Medulla oblongata (tissue), 1 donor: ENCODE data around the gene SIRT2.

Experiments used
- DNase-seq: peaks from one replicate; pipeline ENCODE4 v3.0.0-alpha.2; 2015; ENCODE audit errors: extremely low spot score

SIRT2 gene

DNA sequence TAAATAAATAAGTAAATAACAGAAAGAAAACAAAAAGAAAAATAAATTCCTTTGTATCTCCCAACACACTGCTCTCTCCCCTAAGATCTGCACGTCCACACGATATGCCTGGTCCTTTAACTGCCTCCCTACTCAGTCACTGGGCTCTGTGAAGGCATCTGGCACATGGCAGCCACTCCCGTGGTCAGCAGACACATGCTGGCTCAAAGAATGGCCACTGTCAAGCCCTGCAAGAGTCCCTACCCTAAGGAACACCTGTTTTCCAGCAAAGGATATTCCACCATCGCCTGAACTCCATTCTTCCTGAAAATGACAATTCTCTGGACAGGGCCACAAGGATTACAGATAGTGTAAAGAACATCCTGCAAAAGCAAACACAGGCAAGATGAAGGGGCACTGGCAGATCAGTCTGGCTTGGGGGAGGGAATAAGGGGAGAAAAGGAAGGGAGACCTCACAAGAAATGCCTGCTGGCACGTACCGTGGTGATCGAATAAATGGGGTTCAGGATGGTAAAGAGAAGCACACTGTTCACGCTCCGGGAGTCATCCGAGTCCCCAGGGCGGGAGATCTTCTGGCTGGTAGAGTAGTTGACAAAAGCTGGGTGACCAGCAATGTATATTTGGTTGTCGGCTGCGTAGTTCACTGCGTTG is 53.9 kb downstream of the SIRT2 start:
- no peak for DNase-seq

DNA sequence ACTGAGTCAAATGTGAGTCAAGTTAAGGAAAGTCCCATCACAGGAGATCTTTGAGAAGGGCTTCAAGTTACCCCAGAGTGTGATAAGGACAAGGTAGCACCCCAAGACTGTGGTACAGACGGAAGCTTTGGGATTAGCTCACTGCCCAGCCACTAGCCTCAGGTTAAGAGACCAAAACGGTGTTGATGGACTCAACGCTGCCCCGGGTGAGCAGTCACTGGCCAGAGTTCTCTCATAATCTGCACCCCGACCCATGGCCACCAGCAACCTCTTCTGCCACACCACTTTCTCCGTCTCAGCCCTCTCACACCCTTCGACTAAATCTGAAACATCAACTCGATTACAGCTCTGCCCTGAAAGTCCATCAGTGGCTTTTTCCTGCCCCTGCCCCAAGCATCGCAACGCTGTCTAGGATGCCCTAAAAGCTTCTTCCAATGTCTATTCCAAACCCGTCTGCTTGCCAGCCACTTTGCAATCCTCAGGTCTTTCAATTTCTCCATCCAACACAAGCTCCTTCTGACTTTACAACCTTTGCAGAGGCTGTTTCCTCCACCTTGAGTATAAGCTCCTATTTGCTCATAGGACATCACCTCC is 55.2 kb downstream of the SIRT2 start:
- DNase-seq: no peak

DNA sequence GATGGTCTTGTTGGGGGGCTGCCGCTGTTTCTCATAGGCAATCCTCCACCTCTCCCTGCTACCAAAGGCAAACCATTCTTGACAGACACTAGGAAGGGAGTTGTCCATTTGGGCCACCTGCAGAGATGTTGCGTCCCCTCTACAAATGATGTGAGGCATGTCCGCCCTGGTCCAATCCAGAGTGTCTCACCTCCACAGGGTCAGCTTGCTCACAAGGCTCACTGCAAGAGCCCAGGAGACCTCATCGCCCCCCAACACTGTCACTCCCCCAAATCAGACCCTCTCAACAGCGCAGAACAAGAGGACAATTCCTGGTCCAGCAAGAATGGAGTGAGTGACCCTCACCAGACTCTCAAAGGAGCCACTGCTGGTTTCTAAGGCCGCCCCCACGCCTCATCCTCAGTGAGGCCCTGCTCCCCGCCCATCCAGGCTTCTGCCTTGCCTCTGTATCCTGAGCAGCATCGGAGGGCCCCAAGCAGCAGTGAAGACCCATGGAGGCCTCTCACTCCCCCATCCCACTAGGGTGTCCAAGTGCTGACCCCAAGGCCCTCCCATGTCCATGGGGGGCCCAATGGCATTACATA is 56.2 kb downstream of the SIRT2 start:
- no peak for DNase-seq

DNA sequence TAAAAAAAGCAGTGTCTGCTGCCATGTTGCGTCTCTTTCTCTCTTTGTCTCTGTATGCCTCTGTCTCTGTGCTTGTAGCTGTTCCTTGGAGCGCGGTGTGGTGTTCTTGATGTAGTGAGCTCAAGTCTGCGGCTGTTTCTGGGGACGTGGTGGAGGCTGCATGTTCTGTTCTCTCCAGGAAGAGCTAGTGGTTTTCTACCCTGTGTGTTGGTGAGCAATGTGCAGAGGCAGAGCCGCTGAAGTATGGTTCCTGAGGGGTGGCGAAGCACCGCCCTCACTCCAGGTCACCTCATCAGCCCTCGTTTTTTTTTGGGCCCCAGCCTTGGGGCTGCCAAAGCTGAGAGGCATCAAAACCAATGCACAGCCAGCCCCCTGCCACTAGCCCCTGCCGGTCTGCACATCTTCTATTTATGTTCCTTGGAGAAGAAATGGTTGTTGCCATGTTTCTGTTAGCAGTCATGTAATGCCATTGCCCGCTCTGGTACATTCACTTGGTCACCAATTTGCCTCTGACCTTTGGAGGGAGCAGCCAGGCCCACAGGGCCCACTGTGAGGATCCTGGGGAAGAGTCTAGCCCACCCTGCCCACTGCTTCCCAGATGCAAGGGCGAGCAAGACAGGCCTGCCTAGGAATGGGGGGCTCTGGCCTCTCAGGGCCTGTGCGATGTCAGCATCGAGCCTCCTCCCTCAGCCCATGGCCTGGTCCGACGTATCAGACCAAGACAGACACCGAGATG is 56.8 kb downstream of the SIRT2 start:
- DNase-seq: no peak

DNA sequence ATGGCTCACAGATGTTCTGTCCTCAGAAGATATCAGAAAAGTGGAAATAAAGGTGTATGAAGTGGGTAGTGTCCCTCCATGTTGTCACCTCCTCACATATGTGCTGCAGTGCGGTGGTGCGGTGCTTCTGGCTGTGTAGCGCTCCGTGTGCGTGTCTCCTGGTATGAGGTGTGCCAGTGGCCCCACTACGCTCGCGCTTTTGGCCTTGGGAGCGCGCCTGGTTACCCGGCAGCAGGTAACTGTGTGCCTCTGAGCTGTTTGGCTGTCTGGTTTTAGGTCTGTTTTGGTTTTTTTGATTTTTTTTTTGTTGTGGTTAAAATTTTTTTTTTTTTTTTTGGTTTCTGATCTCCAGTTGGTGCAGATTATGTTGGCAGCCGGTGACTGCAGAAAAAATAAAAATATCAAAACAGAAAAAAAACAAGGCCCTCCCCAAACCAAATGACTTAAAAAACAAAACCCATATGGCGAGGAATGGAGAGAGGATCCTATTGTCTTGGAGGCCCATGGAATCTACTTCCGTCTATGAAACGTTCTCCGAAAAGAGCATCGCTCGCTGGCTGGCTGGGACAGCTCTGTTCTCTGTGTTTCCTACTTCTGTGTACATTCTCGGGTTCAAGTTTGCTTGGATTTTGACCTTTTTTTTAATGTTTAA is 57.5 kb downstream of the SIRT2 start:
- DNase-seq: no peak

DNA sequence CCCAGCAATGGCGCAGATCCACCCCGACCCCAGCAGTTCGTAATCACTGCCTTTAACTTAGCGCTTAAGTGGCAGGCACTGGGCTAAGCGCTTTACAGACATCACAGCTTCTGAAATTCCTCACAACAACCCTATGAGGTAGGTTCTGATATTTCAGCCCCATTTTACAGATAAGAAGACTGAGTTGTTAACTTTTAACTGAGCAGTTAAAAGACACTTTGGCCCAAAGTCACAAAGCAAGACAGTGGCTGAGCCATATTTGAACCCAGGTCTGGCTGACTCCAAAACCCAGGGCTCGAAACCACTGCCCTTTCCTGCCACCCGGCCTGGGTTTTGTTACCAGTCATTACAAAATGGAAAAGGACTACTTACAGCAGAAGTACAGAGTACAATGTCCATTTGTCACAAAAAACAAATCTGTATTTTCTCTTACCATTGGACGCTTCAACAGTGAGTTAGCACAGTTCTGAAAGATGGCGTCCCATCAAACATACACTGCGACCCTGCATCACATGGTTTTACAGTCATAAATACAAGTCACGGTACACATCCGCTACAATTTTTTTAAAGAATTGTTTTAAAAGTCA is 58.1 kb downstream of the SIRT2 start:
- no peak for DNase-seq

DNA sequence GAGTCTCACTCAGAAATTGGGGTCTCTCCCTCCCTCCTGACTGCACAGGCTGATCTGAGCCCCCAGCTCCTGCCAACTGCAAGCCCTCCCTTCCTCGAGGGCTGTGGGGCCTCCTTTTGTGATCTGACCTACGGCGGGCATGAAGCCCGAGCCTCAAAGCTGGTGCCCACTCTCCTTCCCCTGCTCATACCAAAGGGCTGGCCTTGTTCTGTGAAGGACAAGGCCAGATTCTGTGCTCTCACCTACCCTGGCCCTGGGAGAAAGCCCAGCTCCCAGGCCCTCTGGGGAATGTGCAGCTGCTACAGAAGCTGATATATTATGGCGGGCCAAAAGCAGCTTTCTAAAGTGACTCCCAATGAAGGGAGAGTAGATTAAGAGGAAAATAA is 58.8 kb downstream of the SIRT2 start:
- no peak for DNase-seq

DNA sequence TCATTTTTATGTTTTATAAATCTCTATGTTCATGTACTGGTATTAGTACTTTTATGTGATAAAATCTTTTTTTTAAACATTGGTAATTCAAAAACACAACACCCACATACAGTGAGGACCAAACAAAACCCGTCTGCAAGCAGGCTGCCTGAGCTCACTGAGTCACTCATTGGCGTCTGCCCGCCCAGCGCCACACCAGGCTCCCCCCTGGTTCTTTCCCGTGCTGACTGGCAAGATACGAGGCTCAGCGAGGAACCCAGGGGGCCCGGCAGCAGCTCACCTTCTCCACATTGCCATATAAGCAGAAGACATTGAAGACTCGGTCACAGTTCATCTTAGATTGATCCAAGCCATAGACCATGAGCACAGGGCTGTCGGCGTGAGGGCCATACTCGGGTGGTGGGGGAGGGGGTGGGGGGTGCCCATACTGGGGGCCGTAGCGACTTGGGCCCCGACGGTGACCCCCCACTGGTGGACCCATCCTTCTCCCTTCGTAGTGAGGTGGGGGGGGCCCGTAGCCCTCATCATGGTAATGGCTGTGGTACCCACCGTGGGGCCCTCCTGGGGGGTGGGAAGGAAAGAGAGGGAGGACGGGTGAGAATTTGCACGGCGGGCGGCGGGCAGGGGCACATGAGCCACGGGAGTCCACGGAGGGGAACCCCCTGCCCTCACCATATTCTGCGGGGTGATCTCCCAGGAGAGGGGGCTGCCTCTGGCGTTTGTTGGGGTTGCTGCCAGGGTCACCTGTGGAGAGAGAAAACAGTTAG is 59.4 kb downstream of the SIRT2 start:
- no peak for DNase-seq

DNA sequence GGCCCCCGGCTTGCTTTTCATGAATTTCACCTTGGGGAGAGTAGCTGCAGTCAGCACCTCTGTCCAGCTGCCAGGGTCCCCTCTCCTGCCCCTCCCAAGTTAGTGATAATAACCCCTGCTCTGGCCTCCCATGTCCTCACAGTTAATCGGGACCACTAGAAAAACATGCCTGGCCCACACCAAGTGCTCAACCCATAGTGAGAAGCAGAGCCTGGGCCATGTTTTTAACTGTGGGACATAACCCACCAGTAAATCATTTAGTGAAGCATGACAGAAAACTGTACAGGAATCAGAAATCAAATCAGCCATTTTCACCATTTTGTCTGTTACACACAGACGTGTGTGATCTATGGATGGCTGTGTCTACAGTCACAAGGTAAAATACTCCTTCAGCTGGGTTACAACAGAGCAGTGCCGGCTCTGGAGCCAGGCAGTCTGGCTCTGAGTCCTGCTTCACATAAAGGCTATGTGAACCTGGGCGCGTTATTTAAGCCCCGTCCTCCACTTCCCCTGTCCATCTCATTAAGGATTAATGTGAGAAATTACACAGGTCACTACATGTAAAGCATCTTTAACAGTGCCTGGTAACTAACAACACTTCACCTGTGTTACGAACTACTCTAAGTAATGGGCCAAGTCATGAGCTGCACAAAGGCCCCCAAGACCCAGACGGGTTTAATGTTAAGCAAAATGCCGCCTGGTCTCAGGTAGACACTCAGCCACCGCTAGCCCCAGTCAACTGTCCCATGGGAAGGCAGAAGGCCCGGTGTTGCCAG is 60.2 kb downstream of the SIRT2 start:
- no peak for DNase-seq

DNA sequence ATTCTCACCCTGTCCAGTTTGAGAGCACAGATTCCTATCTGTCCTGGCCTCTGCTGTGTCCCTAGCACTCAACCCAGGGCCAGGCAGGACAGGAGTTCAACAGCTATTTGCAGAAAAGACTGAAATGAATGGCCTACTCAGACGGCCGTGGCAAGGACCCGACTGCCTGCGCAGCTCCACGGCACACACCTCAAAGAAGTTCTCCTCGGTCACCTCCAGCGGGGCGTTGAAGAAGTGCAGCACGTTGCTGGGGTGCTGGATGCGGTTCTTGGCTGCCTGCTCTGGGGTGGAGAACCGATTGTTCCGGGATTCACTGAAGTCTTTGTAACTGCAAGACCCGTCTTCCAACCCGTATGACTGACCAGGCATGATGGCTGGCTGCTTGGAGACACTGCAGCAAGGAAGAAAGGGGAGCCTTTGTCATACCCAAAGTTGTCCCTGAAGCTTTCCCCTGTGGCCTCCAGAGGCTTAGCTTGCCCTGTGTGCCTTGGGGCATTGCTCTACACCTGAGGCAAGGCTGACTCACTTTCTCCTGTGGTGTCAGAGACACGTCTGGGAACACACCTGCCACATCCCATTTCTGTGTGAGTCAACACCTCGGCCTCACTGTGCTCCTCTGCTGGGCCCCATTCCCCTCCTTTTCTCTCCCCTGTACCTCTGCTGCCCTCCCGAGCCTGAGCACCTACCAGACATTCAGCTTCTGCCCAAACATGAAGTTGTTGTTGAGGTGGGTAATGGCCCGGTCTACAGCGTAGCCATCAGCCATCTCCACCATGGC is 61.0 kb downstream of the SIRT2 start:
- DNase-seq: no peak

DNA sequence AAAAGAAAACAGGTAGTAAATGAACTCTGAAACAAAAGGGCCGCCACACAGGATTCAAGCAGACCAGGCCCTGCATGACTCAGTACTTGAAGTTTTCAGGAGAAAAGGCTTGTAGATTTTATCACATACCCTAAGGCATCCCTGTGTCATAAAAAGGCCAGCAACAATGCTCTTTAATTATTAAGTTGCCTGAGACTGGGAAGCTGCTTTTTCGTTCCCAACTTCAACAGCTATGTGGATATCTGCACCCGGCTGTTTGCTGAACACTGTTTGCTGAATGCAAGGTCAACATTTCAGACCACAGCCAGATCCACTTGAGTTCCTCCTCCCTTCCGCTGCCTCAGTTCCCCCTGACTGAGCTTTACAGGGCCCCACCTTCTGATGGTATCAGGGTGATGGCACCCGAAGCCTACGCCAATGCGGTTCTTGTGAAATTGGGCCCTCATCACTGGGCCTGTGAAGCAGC is 61.7 kb downstream of the SIRT2 start:
- DNase-seq: no peak

DNA sequence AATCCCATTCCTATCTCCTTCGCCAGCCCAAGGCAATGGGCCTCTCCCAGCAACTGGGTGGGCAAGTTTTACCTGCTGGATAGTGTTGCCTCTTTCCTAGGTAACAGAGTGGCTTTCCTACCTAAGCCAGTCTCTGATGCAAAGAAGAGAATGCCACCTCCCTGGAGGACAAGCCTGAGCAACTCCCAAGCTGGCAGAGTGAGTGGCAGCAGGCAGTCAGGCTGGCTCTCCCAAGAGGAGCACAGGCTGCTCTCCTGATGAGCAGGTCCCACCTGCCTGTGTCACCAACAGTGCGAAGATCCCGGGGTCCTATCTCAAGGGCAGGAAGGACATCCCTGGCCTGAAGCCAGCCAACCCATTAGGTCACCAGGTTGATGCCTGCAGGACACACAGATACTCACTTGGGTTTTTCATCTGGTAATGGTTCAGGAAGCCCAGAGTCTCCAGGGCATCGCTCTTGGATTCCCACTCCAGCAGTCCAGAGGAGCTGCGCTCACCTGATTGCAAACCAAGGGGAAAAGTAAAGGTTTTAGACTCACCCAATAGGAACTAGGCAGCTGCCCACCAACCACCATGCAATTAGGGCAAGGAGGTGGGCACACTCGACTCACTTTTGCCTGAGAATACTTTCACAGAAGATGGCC is 62.3 kb downstream of the SIRT2 start:
- no peak for DNase-seq

DNA sequence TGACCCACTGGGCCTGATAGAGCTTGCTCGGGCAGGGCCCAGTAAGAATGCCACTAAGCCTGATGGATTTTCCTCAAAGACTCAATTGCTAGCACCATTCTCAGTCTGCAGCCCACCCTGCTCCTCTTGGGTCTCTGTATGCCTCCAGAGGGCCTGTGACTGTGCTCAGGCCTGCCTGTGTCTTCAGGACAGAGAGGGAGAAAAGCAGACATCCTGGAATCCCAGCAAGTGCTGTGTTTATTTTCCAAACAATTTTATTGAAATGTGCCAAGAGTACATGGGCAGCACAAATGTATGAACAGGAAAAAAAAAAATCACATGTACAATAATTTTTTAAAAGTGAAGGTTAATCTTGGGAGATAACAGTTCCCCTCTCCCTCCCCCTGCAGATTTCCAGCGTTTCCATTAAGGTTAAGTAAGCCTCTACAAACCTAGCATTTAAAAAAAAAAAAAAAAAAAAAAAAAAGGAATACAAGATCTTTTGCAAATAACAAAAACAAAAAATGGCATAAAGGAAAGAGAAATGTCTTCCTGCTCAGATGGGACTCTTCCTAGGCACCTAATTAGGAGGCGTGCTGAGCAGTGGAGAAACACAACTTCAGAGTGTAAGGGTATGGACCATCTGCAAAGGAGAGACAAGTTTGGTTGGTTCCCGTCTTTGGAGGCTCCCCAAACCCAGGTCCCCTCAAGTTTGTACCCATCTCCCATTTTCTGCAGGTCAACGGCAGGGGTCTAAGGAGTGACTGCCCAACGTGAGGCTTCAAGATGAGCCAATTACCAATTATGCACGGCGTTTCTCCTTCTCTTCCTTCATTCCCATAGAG is 63.0 kb downstream of the SIRT2 start:
- DNase-seq: no peak

DNA sequence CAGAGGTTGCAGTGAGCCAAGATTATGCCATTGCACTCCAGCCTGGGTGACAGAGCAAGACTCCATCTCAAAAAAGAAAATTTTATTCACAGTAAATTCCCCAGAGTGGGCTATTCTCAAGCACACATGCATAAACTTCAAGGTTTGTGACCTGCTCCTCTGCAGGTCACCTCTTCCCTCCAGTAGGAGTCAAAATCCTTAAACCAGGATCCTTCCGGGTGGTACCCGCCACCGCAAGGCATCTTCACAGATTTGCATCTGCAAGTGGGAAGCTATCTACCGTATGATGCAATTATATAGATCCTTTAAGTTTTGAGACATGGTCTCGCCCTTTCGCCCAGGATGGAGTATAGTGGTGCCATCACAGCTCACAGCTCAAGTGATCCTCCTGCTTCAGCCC is 64.8 kb downstream of the SIRT2 start:
- DNase-seq: no peak

DNA sequence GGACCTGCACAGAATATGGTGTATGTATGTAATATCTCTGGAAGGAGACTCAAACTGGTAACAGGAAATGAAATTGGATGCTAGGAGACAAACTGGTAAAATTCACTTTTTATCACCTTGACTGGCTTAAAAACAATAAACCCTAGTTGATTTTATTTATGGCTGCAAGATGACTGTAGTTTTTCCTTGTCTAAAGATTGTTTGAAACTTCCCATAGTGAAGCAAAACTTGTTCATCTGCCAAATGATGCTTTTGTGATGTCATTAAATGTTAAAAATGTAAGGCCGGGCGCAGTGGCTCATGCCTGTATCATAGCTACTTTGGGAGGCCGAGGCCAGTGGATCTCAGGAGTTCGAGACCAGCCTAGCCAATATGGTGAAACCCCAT is 65.3 kb downstream of the SIRT2 start:
- DNase-seq: no peak

DNA sequence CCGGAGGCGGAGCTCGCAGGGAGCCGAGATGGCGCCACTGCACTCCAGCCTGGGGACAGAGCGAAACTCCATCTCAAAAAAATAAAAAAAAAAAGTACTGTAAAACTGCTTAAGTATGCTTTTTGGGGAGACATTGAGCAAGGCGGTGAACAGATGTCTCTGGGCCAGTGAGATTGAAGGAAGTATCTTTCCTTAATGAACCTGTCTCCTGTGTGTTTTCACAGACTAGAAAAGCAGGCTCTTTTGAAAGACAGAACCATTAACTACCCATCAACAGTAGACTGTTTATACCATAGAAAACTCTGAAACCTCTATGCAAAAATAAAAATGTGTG is 66.4 kb downstream of the SIRT2 start:
- no peak for DNase-seq

DNA sequence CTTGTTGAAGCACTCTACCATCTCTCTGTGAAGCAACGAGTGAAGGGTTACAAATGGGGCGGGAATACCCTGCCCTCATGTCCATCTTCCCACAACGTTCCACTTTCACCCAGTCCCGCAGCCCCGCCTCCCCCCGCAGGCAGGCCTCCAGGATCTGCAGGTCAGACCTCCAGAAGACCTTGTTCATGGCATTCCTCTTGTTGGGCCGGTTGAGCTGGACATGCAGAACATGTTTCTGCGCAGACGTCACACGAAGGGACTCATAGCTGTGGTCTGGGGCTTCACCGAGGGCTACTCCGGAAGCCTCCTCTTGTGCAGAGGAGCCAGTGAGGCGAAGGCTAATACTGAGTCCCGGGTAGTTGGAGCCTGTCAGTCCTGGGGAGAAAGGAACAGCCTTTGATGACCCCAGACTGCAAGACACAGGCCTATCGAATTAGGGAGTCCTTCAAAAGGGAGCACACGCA is 68.2 kb downstream of the SIRT2 start:
- DNase-seq: peak; percentile 30

DNA sequence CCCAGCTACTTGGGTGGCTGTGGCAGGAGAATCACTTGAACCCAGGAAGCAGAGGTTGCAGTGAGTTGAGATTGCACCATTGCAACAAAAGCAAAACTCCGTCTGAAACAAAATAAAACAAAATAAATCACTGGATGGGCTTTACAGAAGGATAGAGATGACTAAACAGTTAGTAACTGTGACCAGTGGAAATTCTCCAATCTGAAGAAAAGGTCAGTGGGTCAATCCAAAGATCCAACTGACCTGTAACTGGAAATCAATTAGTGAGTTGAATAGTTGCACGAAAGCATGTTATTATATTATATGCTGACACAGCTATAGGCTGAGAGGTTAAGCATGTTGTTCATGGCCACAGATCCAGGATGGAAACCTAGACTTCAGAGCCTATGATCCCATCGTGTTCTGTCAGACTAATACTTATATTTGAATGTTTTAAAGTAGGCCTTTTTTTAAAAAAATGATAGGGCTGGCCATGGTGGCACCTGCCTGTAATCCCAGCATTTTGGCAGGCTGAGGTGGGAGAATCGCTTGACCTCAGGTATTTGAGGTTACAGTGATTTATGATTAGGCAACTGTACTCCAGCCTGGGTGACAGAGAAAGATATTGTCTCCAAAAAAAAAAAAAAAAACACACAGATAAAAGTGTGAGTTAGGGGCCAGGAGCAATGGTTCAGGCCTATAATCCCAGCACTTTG is 69.2 kb downstream of the SIRT2 start:
- no peak for DNase-seq
